Loucy (cell line): Measurements from ENCODE around the gene ETV2.

Experiments
- EZH2phosphoT487 ChIP-seq: fragments of 200-600 bp; IDR thresholded peaks from 2 replicates; pipeline ENCODE4 v1.6.1; 2018; ENCODE audit warnings: antibody characterized with exemption, mild to moderate bottlenecking, moderate library complexity, borderline replicate concordance
- TF ChIP-seq, protein P1 (sequence below): fragments of 200-600 bp; sonication (generic); conservative IDR thresholded peaks from 2 replicates; pipeline ENCODE4 v1.5.1; 2014; ENCODE audit warnings: mild to moderate bottlenecking, antibody characterized with exemption, low read length

DNA sequence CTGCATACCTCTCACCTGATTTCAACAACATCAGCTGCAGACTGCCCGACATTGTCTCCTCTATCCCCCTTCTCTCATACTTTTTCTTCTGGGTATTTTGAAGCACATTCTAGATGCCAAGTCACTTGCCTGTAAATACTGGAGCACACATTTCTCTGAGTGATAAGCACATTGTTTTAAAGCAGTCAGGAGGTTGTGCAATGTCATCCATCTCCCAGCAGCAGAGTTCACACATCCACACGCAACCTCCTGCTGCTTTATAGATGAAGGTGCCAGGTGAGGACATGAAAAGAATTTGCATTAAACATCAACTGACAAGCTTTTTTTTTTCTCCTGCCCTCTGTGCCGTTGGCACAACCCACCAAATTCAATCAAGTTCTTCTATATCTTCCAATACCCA, 30.3 kb downstream of the ETV2 start:
- TF ChIP-seq, protein P1, sequence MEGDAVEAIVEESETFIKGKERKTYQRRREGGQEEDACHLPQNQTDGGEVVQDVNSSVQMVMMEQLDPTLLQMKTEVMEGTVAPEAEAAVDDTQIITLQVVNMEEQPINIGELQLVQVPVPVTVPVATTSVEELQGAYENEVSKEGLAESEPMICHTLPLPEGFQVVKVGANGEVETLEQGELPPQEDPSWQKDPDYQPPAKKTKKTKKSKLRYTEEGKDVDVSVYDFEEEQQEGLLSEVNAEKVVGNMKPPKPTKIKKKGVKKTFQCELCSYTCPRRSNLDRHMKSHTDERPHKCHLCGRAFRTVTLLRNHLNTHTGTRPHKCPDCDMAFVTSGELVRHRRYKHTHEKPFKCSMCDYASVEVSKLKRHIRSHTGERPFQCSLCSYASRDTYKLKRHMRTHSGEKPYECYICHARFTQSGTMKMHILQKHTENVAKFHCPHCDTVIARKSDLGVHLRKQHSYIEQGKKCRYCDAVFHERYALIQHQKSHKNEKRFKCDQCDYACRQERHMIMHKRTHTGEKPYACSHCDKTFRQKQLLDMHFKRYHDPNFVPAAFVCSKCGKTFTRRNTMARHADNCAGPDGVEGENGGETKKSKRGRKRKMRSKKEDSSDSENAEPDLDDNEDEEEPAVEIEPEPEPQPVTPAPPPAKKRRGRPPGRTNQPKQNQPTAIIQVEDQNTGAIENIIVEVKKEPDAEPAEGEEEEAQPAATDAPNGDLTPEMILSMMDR, result no peak
- TF ChIP-seq EZH2phosphoT487, result no peak
